ENCODE measurements around the gene PIGL. TPM values are rescaled to one million over a fixed set of nuclear protein-coding genes. Genes with fewer than 3 reads are reported as not detected.
"Not testable (repeated sequence)": the region's sequence is repeated elsewhere in the genome, so short reads cannot be mapped to it uniquely, and the experiment has no call there.

PIGL gene
- total RNA-seq, 1 experiment from 2014 or later = 59.2 TPM

GRCh38 chr17:16215002-16215272 lies 2.1 kb upstream of the PIGL start:
- H3K36me3 ChIP-seq (ENCODE audit: low read depth) = no peaks in the 10 kb centered on the region
- peak overlapping the region; percentile 90 for H3K27ac ChIP-seq
- ChIA-PET CTCF (interaction anchor here (0.5 kb wide), 1 partner anchor 27 kb away, joined by 26 read pairs; no protein-coding TSS in a partner anchor), POLR2A (ENCODE audit: unreplicated experiment) (no interaction called here)
- DNase-seq = peak in 1 of 2 experiments; percentile 54
- BruUV-seq (replicated peaks) = no TSS peak
- peaks cover 23% of the 10 kb centered on the region for H3K4me1 ChIP-seq (replicated peaks; ENCODE audit: insufficient read depth)
- H3K4me2 ChIP-seq = peak overlapping the region; percentile 83
- no peaks in the 10 kb centered on the region; the same call in 1 of the 2 replicates for H3F3A ChIP-seq (ENCODE audit: insufficient read depth, low read depth)
- no peaks in the 10 kb centered on the region for H3K9me2 ChIP-seq (ENCODE audit: insufficient read depth)
- peak overlapping the region; percentile 92 for H3K4me3 ChIP-seq
- intact Hi-C loops (cut with micrococcal nuclease; ENCODE audit: unreplicated experiment) = loop anchor here (2.0 to 10.0 kb wide), 4 partner anchors 70 to 310 kb away; partner anchors contain the start of gene CENPV
- peaks cover 93% of the 10 kb centered on the region for H3K79me2 ChIP-seq (ENCODE audit: low read depth)
- H3K27me3 ChIP-seq (ENCODE audit: insufficient read depth, low read depth) = no peaks in the 10 kb centered on the region
- H4K20me1 ChIP-seq (ENCODE audit: insufficient read depth) = peaks cover 10% of the 10 kb centered on the region
- TF ChIP-seq EZH2 (IDR thresholded peaks at IDR 0.05; ENCODE audit: low read depth) = no peak
- TF ChIP-seq CTCF (conservative IDR thresholded peaks at IDR 0.05) = no peak
- H3K9me3 ChIP-seq (ENCODE audit: insufficient read depth, low read depth) = no peaks in the 10 kb centered on the region
- peak overlapping the region; percentile 77 for H2AFZ ChIP-seq

GRCh38 chr17:16215273-16215964 lies 1.6 kb upstream of the PIGL start, which contains the start of gene NCOR1:
TSS of gene NCOR1 (minus strand) at chr17:16215534. CDS start at chr17:16194569, 20,965 bp downstream.
- no TSS peak for BruUV-seq (replicated peaks)
- no peak for TF ChIP-seq EZH2 (IDR thresholded peaks at IDR 0.05; ENCODE audit: low read depth)
- no peak; the same call in 1 of the 2 replicates for TF ChIP-seq CTCF (conservative IDR thresholded peaks at IDR 0.05)
- Histone ChIP-seq H3K9me3 (ENCODE audit: insufficient read depth, low read depth) (no peaks in the 10 kb centered on the region), H3F3A (ENCODE audit: insufficient read depth, low read depth) (no peaks in the 10 kb centered on the region; the same call in 1 of the 2 replicates), H3K79me2 (ENCODE audit: low read depth) (peaks cover 90% of the 10 kb centered on the region), H3K4me3 (peak within 1 kb of the TSS; percentile 92), H3K27ac (peak within 1 kb of the TSS; percentile 90), H4K20me1 (ENCODE audit: insufficient read depth) (peaks cover 10% of the 10 kb centered on the region), H3K27me3 (ENCODE audit: insufficient read depth, low read depth) (no peaks in the 10 kb centered on the region), H3K9me2 (ENCODE audit: insufficient read depth) (no peaks in the 10 kb centered on the region), H3K4me2 (peak within 1 kb of the TSS; percentile 83), H3K36me3 (ENCODE audit: low read depth) (no peaks in the 10 kb centered on the region), H2AFZ (peak within 1 kb of the TSS; percentile 77), H3K4me1 (replicated peaks; ENCODE audit: insufficient read depth) (peaks cover 23% of the 10 kb centered on the region)
- DNase-seq = peak; percentile 73 to 93
- ChIA-PET CTCF (interaction anchor here (0.5 to 0.7 kb wide), 3 partner anchors 13 to 713 kb away, joined by 3 to 26 read pairs (median 3); no protein-coding TSS in a partner anchor), POLR2A (ENCODE audit: unreplicated experiment) (interaction anchor here (0.7 kb wide), 1 partner anchor 165 kb away, joined by 4 read pairs; the partner anchor contains the start of gene UBB)
- intact Hi-C loops (cut with micrococcal nuclease; ENCODE audit: unreplicated experiment) = loop anchor here (2.0 to 10.0 kb wide), 4 partner anchors 69 to 309 kb away; partner anchors contain the start of gene CENPV

GRCh38 chr17:16215965-16216316 lies 1.1 kb upstream of the PIGL start:
- H4K20me1 ChIP-seq (ENCODE audit: insufficient read depth) = peaks cover 10% of the 10 kb centered on the region
- CTCF ChIA-PET = interaction anchor here (0.6 to 0.7 kb wide), 3 partner anchors 13 to 713 kb away, joined by 3 to 7 read pairs (median 3); no protein-coding TSS in a partner anchor
- intact Hi-C loops (cut with micrococcal nuclease; ENCODE audit: unreplicated experiment) = loop anchor here (2.0 to 10.0 kb wide), 5 partner anchors 69 to 309 kb away; partner anchors contain the start of genes CENPV and UBB
- H3K27me3 ChIP-seq (ENCODE audit: insufficient read depth, low read depth) = no peaks in the 10 kb centered on the region
- H3K4me1 ChIP-seq (replicated peaks; ENCODE audit: insufficient read depth) = peaks cover 23% of the 10 kb centered on the region
- no peaks in the 10 kb centered on the region for H3K36me3 ChIP-seq (ENCODE audit: low read depth)
- H3K9me2 ChIP-seq (ENCODE audit: insufficient read depth) = no peaks in the 10 kb centered on the region
- H3K79me2 ChIP-seq (ENCODE audit: low read depth) = peaks cover 85% of the 10 kb centered on the region
- TF ChIP-seq EZH2 (IDR thresholded peaks at IDR 0.05; ENCODE audit: low read depth) = no peak
- no peak for TF ChIP-seq CTCF (conservative IDR thresholded peaks at IDR 0.05)
- H3K4me3 ChIP-seq = peak overlapping the region; percentile 92
- peak overlapping the region; percentile 90 for H3K27ac ChIP-seq
- peak overlapping the region; percentile 77 for H2AFZ ChIP-seq
- DNase-seq = no peak
- H3K4me2 ChIP-seq = peak overlapping the region; percentile 83
- POLR2A ChIA-PET (ENCODE audit: unreplicated experiment) = interaction anchor here (0.6 to 0.7 kb wide), 2 partner anchors 15 to 165 kb away, joined by 4 read pairs; partner anchors contain the start of gene UBB
- no peaks in the 10 kb centered on the region; the same call in 1 of the 2 replicates for H3F3A ChIP-seq (ENCODE audit: insufficient read depth, low read depth)
- H3K9me3 ChIP-seq (ENCODE audit: insufficient read depth, low read depth) = no peaks in the 10 kb centered on the region
- TSS peak; percentile 31 for BruUV-seq (replicated peaks)

GRCh38 chr17:16216341-16217001 lies 539 bp upstream of the PIGL start:
- not testable (repeated sequence) for H3K36me3 ChIP-seq (ENCODE audit: low read depth); BruUV-seq (replicated peaks); H3K9me3 ChIP-seq (ENCODE audit: insufficient read depth, low read depth); DNase-seq; H3F3A ChIP-seq (ENCODE audit: insufficient read depth, low read depth); H3K27me3 ChIP-seq (ENCODE audit: insufficient read depth, low read depth); H3K9me2 ChIP-seq (ENCODE audit: insufficient read depth)
- Histone ChIP-seq H4K20me1 (ENCODE audit: insufficient read depth) (peaks cover 10% of the 10 kb centered on the region), H3K4me1 (replicated peaks; ENCODE audit: insufficient read depth) (peaks cover 23% of the 10 kb centered on the region), H3K4me2 (peak overlapping the region; percentile 83), H3K79me2 (ENCODE audit: low read depth) (peaks cover 80% of the 10 kb centered on the region), H2AFZ (peak overlapping the region; percentile 77), H3K27ac (peak overlapping the region; percentile 90), H3K4me3 (peak overlapping the region; percentile 92)
- intact Hi-C loops (cut with micrococcal nuclease; ENCODE audit: unreplicated experiment) = loop anchor here (1.0 to 10.0 kb wide), 5 partner anchors 71 to 308 kb away; partner anchors contain the start of genes CENPV and UBB
- ChIA-PET CTCF (interaction anchor here (0.6 to 0.7 kb wide), 3 partner anchors 70 to 714 kb away, joined by 3 to 7 read pairs (median 3); no protein-coding TSS in a partner anchor), POLR2A (ENCODE audit: unreplicated experiment) (interaction anchor here (0.6 to 0.7 kb wide), 5 partner anchors 15 to 222 kb away, joined by 3 to 10 read pairs (median 4); partner anchors contain the start of gene UBB)

All from PC-9 (cell line).